Middle frontal gyrus (tissue), 1 donor: ENCODE measurements around the gene RAB30.
A peak's percentile ranks its signal among the peaks of the same experiment; 100 is the strongest.

ENCODE experiments used
- DNase-seq: peaks from one replicate; pipeline ENCODE4 v3.0.0-alpha.2; 2015; ENCODE audit warnings: low spot score; ENCODE audit errors: extremely low spot score

RAB30 gene, protein sequence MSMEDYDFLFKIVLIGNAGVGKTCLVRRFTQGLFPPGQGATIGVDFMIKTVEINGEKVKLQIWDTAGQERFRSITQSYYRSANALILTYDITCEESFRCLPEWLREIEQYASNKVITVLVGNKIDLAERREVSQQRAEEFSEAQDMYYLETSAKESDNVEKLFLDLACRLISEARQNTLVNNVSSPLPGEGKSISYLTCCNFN

GRCh38 chr11:83071567-83072349, at the start of gene RAB30:
RAB30 (minus strand) TSS chr11:83071897; CDS start chr11:82997316, 74,581 bp downstream.
- DNase-seq = peak; percentile 100

GRCh38 chr11:83120327-83120726, 48.6 kb upstream of the RAB30 start:
- no peak for DNase-seq

GRCh38 chr11:83119216-83119615, 47.5 kb upstream of the RAB30 start:
- no peak for DNase-seq

DNA sequence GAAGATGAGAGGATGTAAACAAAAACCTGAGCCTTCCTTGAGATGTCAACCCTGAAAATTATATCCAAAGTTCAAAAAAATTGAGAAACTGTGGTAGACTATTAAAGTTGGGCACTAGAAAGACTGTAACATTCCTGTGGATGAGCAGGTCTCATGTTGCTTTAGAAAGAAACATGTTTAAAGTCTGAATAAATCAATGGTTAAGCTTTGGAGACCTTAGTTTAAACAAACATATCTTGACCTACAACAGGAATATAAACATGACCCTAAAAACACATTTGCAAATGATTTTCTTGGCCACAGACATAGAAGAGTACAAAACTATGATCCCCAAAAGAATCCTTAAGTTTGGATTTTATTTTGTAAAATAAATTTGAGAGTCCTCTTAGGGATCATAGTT, 47.1 kb upstream of the RAB30 start:
- no peak for DNase-seq

DNA sequence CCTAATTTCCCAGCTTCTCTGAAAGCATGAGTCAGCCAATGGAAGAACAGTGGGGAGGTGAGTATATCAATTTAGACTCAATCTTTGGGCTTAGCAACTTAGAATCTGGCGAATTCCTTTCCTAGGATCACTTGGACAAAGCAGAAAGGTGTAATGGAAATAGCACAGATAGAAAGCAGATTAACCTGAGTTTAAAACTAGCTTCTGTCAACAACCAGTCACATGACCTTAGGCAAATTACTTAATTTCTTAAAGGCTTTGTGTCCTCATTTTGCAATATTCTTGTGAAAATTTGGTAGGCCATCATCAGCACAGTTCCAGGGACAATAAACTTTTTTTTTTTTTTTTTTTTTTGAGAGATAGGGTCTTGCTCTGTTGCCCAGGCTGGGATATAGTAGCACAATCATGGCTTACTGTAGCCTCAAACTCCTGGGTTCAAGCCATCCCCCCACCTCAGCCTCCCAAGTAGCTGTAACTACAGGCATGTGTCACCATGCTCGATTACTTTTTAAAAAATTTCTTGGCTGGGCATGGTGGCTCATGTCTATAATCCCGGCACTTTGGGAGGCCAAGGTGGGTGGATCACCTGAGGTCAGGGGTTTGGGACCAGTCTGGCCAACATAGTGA, 44.4 kb upstream of the RAB30 start:
- DNase-seq = no peak

DNA sequence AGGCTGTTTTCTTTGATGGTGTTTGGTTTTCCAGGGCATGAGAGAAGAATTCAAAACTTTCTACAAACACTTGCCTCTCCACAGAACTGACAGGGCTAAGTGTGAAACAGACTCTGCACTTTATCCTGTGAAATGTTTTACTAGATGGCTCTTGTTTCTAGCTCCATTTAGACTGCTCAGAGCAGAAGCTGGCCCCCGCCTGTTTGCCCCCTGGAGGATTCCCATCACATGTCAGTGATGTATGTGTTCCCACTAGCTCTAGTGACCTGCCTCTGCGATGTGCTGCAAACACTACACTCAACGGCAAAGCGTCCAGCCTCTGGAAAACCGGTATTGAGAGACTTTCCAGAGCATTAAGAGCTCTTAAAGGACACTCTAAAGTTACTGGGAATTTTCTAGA, 43.9 kb upstream of the RAB30 start:
- DNase-seq = no peak

DNA sequence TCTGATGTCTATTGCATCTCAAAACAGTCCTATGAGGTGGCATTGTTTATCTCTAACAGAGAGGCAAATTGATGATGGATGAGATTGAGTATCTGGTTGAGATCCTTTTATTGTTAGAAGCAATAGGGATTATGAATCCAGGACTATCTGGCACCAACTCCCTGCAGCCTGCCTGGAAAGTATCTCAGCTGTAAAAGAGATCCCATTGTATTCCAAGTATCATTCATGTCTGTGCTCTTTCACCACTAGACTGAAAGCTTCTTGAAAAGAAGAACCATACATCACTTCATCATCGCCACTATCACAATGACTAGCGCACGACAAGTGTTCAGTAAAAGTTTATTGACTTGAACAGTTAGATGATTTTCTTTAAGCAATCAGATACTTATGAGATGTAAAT, 43.3 kb upstream of the RAB30 start:
- no peak for DNase-seq

DNA sequence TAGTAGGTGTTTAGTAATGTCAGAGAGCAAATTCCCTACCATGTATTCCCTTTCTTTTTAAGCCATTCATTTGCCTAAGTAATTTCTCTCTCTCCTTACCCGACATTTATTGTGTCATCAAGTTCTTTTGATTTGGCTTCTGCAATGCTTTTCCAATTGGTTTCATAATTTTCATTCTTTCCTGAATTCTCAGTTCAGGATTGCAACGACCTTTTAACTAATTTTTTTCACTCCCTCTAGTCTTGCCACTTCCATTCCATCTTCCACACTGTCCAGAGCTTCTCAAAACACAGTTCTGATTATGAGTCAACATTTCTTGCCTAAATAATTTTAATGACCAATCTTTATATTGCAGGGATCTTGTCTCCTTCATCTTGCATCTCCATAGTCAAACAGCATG, 41.2 kb upstream of the RAB30 start:
- no peak for DNase-seq

- no peak for DNase-seq
These were observed 33.5 kb upstream of the RAB30 start for GRCh38 chr11:83105168-83105567.

DNA sequence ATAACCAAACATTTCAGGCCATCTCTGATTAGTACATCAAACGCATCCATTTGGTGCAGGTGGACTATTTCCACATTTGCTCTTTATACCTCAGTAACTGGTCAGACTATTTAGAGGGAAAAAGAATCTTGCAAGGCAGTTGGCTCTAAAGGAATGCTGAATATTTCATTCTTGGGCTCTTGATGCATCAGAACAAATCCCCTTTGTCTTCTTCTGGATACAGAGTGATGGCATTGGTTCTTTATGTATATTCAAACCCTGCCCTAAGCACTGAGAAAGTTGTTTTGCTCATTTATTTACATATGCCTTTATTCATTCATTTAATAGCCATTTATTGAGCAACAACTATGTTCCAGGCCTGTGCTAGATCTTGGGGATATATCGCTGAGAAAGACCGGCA, 31.1 kb upstream of the RAB30 start:
- no peak for DNase-seq

DNA sequence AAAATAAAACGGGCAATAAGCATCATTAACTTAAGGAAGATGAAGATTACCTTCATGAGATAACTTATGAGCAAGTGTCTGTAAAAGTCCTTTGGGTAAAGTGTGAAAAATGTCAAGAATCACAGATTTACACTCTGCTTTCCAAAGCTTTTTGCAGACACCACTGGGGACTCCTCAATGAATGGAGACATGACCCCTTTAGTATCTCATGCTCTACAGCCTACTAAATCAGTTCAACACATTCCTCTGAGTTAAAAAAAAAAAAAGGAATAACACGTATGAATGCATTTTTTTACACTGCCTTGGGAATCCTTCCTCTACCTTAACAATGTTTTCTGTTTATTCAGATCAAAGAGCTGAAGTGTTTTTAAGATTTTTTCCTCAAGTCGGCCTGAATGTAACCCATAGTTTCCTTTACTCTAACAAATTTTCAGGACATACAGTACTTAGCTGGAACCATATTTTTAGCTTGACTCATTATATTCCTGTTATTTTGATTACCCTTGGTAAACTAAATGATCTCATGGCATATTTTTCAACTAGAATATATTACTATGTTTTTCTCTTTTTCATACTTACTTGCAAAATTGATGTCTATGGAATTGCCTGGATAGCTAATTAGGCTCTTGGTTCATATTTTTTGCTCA, 25.9 kb upstream of the RAB30 start:
- DNase-seq = no peak

DNA sequence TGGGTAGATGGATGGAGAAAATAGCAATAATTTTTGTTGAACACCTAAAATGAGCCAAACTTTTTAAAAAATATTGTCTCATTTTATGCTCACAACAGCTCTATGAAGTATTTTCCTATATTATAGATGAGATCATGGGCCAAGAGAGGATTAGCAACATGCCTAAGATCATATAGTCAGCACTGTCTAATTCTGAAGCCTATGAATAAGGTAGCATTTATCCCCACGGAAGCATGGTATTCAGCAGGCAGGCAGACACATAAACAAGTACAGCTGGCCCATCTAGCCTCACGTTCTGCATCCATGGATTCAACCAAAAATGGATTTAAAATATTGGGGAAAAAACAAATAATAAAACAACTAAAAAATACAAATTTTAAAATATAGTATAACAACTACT, 21.9 kb upstream of the RAB30 start:
- DNase-seq = no peak

- no peak for DNase-seq
These were observed 21.0 kb upstream of the RAB30 start for GRCh38 chr11:83092488-83093384.

DNA sequence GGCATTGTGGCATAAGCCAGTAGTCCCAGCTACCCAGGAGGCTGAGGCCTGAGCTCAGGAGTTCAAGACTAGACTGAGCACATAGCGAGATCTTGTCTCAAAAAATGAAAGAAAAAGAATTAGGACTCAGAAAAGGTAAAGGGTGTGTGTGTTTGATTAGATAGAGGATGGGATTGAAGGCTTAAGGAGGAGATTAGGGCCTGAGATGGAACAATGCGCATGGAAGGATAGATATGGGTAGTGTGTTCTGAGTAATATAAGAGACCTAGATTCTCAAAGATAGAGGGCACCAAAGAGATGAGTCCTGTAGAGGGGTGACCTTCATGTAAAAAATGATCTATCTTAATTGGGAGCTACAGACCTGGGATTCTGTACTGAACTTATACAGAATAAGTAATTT, 17.3 kb upstream of the RAB30 start:
- no peak for DNase-seq

- DNase-seq = no peak
These were observed 15.3 kb upstream of the RAB30 start for GRCh38 chr11:83087035-83087434.

GRCh38 chr11:83079820-83080219, 8.1 kb upstream of the RAB30 start:
- no peak for DNase-seq

- DNase-seq = no peak
These were observed 6.6 kb upstream of the RAB30 start for GRCh38 chr11:83078269-83078668.

- DNase-seq = no peak
These were observed 2.2 kb upstream of the RAB30 start for GRCh38 chr11:83073884-83074283.

DNA sequence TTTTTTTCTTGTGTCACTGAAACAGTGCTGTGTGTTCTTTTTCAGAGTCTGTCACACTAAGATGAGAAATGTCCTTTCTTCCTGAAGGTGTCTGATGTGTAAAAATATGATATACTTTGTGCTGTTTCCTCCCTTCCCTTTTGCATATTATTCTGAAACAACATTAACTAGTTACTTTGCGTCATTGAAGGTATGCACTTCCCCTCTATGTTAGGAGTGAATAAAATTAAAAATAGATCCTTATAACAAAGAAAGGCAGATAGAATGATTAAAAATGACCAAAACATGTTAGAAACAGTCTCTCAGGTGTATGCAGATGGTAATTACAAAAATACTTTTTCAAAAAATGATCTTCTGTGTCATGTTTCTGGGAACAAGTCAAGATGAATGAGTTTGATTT, 1.6 kb upstream of the RAB30 start:
- no peak for DNase-seq

GRCh38 chr11:83072350-83073242, 899 bp upstream of the RAB30 start:
- DNase-seq = no peak
